DND-41 (cell line): ENCODE measurements around the gene DDX5.

ENCODE experiments used
- CTCF ChIP-seq: IDR thresholded peaks from 2 replicates; pipeline ENCODE4 v1.5.1; 2012; ENCODE audit warnings: borderline replicate concordance, low read length, moderate library complexity, mild to moderate bottlenecking; ENCODE audit not compliant: poor library complexity, severe bottlenecking; ENCODE audit errors: extremely low read depth
- EZH2 ChIP-seq: IDR thresholded peaks from 3 replicates; pipeline ENCODE4 v1.6.1; 2012; ENCODE audit warnings: borderline replicate concordance, low read depth, mild to moderate bottlenecking, moderate library complexity, low read length, inconsistent platforms; ENCODE audit not compliant: severe bottlenecking

DNA sequence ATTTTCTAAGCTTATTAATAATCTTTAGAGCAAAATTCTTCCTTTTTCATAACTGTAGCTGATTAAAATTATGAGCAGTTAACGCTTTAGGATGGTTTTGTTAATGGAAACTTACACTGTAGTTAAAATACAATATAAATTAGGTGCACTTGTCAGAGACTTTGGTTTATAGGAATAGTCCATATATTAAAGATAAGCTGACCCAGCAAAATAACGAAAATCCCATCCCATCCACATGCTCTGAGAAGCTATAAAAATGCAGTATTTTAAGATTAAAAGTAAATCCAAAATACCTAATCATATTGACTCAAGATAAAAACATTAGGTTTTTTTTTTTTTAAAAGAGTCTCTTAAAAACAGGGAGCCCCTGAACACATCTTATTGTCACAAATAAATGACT lies 38.7 kb upstream of the DDX5 start:
- TF ChIP-seq CTCF (no peak), EZH2 (no peak)
